ENCODE measurements around the gene STXBP1.

STXBP1 gene

DNA sequence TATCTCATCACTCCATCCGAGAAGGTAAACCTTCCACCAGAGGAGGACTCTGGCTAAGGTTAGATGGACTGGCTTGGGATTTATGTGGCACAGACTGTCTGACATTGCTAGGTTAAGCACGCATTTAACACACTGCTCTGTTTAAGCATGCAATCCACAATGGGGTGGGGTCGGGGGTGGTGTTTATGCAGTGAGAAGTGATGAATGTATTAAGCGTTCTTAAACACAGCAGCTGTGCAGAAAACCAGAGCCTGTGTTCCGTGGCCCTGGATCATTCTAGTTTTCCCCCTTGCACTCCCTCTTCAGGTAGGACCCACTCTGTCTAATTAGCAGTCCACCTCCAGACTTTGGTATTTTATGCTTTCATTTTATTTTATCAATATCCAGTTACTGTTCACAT lies 46.4 kb downstream of the STXBP1 start:
- no peak for DNase-seq (ENCODE audit: low read depth in 2 of 2)

DNA sequence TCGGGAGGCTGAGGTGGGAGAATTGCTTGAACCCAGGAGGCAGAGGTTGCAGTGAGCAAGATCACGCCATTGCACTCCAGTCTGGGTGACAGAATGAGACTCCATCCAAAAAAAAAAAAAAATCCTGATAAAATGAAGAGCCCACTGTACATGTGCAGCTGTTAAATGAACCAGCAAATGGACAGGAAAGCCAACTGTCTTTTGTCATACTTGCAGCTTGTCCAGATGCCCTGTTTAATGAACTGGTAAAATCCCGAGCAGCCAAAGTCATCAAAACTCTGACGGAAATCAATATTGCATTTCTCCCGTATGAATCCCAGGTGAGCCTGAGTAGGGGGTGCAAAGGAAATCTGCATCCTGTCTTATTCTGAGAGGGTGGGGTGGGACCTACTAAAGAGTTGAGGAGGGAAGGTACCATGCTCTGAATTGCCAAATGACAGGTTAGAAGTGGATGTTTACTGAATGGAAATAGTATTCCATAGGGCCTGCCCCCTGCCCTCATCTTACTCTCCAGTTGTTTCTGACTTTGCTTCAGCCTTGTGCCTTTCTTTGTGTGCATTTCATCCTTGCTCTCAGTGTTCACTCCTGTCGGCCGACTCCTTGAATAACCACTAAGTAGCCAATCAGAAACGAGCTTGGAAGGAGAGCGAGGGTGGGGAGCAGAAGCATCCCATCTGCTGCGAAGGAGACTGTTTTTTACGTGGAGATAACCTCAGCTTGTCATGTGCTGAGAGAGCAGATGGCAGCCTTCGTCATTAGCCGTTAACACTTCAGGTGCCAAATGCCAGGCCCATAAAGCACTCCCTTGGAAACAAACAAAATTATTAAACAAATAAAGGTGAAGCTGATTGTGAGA lies 49.0 kb downstream of the STXBP1 start:
- DNase-seq (ENCODE audit: low read depth in 2 of 2) = no peak

DNA sequence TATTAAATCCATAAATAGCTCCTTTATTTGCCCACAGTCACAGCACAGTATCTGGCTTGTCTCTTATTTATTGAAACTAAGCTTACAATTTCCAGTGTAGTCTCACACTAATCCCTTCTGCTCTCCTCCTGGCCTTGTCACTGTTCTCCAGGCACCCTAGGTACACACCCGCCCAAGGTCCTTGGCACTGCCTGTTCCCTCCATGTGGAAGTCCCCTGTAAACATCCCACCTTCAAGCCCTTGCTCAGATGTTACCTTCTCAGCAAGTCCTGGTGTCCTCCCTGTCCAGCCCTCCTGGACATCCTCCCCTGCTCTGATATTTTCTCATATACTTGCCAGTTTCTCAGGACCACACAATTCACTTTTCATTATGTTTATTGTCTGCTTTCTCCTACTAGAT lies 50.5 kb downstream of the STXBP1 start:
- no peak for DNase-seq (ENCODE audit: low read depth in 2 of 2)

DNA sequence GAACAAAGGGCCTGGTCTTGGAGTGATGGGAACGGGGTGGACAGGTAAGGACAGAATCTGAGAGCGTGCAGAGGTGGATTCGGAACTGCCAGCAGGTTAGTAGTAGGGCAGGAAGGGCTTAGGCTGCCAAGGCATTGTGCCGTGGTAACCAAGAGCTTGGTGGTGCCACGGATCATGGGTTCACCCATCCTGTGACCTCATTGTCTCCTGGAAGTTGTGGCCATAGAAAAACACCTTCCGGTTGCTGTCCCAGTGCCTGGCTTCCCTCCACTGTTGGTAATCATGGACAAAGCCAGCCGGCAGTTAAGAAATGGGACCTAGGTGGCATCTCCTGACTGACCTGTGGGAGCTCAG lies 52.2 kb downstream of the STXBP1 start:
- DNase-seq (ENCODE audit: low read depth in 2 of 2) = no peak

DNA sequence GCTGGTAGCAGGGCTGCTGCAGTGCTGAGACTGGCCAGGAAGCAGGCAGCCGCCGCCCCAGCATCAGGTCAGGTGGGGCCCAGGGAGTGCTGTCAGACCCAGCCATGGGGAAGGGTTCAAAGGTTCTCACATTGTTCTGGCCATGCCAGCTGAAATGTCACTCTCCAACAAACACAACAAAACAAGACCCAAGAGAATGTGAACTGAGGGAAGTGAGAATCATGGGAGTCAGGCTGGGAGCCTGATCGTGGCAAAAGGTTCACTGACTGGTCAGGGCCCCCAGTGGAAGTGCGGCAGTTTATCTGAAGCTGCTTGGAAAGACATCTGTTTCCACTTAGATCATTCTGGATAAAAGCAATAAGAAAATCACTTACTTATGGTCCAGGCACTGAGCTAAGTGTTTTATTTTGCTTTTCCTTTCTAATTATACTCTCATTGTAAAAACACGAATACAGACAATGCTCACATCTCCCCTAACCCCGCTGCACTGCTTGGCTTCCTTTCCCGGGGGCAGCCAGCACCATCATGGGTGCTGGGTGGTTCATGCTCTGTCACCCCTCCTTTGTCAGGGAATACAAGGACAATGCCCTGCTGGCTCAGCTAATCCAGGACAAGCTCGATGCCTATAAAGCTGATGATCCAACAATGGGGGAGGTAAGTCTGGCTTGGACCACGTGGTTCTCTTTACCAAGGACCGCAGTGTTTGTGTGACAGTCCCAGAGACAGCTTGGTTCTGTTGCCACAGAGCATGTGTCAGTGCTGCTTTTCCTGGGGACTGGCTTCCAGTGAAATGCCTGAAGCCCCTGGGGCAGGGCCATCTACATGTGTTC lies 52.8 kb downstream of the STXBP1 start:
- DNase-seq (ENCODE audit: low read depth in 2 of 2) = no peak

DNA sequence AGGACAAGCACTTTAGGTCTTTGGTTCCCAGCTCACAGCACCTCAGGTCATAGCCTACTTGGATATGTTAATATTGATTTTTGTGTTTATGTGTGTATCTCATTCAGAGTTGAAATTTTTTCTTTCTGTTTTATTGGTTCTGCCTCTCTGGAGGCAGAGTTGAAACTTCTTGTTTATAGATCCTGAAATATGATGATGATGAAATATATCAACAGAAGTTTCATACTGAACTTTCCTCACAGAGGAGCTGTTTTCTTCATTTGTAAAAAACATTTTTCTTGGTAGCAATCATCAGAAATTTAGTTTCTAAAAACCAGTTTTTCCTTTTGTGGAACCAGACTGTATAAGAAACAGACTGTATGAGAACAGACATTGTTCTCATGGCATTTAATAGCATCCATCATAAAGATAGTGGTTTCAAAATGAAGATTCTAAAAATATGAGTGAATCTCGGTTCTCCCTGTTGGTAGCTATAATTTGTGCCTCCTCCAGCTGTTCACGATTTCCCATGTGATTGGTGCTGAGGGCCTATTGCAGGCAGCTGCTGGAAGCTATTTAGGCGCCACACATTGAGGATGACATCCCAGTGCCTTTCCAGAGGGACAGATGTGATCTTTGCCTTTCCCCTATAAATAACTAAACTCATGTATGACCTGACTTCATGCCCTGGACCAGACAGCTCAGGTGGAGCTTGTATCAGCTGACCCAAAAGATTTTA lies 55.2 kb downstream of the STXBP1 start:
- no peak for DNase-seq (ENCODE audit: low read depth in 2 of 2)

DNA sequence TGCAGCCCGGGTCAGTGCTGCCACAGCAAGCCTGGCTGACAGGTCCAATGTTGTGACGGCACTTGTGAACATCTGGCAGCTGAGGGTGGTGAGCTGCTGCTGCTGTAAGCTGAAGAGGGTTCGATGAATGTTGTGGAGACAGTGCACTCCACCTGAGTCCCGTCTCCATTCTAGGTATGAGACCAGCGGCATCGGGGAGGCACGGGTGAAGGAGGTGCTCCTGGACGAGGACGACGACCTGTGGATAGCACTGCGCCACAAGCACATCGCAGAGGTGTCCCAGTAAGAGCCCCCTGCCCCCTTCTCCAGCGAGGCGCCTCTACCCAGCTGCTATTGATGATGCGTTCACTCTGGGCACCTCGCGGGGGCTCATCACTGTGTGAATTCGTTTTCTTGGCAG lies 55.8 kb downstream of the STXBP1 start:
- DNase-seq (ENCODE audit: low read depth in 2 of 2) = no peak

DNA sequence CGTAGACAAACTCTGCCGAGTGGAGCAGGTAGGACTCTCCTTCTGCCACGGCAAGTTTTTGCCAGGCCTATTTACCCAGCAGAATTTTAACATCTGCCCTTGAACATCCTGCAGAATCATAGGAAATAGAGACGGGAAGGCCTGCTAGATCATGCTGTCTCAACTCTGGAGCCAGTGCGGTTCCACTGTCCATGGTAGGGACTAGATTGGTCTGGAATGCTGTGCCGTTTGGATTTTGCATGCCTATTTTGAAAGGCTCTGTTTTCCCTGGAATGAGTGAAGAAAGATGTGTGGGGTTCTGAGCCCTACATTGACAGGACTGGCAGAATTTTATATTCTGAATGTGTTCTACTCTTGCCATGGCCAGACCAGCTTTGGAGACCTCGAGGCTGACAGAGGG lies 61.2 kb downstream of the STXBP1 start:
- DNase-seq (ENCODE audit: low read depth in 2 of 2) = no peak

DNA sequence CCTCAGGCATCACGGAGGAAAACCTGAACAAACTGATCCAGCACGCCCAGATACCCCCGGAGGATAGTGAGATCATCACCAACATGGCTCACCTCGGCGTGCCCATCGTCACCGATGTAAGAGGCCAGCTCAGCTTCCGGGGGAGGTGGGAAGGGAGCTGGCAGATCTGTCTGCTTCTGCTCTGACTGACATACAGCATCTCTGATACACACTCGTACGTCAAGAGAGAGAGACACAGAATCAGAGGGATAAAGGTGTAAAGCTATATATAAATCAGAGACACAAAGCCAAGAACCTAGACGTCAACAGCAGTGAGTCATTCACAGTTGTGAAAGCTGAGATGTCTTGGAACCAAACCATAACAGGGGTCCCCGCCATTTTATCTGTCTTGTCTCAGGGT lies 64.6 kb downstream of the STXBP1 start:
- no peak for DNase-seq (ENCODE audit: low read depth in 2 of 2)

DNA sequence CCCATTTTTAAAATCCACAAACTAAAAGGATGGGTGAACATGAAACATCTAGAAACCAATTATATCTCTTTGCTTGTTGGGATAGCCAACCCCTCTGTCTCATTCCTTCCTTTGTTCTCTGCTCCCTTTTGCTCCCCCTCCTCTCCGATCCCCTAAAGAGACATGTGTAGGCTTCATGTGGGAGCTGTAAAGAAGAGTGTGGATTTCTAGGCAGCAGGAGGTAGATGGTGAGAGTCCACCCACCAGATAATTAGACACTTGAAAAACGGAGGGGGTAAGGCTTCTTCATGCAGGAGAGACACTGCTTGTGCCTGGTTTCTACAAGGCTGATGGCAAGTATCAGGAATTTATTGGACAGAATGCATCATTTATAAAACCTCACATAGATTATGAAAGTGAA lies 67.4 kb downstream of the STXBP1 start:
- DNase-seq (ENCODE audit: low read depth in 2 of 2) = no peak

DNA sequence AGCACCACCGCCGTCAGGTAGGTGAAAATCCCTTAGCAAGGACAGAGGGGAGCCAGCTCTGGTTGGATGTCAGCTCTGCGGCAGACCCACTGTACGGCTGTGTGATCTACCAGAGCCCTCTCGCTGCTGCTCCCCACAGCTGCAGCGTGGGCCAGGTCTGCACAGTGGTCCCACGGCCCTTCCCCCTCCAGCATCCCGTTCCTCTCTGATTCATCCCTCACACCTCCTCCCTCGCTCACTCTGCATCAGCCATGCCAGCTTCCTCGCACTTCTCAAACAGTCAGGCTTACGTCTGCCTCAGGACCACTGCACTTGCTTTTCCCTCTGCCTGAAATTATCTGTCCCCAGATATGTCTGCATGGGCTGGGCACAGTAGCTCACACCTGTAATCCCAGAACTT lies 68.1 kb downstream of the STXBP1 start:
- DNase-seq (ENCODE audit: low read depth in 2 of 2) = no peak

DNA sequence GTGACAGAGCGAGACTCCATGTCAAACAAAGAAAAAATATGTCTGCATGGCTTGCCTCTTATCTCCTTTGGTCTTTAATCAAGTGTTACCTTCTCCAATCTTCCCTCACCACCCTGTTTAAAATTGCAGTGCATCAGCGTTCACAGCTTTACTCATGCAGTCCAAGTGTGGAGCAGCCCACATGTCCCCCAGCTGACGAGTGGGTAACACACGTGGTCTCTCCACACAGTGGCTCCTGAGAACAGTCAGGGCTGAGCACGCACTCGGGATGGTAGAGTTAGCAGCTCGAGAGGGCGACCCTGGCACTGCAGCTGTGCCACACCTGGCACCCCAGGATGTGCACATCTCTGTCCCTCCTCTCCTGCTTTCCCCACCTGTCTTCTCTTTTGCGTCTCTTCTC lies 68.8 kb downstream of the STXBP1 start:
- no peak for DNase-seq (ENCODE audit: low read depth in 2 of 2)

DNA sequence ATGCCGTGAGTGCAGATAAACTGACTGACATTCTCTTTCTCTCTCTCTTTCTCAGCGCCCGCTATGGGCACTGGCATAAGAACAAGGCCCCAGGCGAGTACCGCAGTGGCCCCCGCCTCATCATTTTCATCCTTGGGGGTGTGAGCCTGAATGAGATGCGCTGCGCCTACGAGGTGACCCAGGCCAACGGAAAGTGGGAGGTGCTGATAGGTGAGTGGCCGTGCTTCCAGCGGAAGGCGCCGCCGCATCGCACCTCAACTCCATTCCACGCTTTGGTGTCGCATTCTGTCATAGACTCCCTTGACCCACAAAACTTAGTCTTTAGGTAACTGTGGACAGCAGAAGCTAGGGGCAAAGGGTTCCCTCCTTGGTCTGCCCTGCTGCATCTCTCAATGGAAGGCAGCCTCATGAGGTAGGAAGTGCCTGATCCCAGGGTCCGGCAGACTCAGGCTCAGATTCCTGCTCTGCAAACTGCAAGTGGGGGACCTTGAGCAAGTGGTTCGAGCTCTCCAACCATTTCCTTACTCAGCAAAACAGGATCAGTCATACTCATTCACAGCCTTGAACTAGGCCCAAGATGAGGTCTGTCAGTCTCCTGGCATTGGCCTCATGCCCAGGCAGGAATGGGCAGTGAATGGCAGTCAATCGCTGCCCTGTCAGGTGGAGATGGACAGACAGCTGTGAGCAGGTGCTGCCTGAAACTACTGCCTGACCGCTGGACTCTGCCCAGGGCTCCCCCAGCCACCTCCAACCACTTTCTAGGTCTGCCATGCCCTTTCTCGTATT lies 70.5 kb downstream of the STXBP1 start:
- no peak for DNase-seq (ENCODE audit: low read depth in 2 of 2)

DNA sequence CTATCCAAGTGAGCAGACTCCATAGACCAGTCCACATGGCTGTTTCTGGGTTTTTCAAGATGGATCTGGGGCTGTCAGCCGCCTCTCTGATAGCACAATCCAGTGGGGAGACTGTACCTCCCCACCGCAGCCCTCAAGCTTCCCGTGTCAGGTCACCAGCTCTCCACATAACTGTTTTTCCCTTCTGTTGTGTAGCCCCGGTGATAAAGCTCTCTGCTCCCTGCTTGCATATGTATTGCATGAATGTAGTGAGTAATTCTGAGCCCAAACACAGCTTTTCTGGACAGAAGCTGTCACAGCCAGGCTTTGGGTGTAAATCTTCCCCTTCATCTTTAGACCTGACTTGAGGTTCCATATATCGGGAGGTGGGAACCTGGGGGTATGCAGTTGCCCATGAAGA lies 71.6 kb downstream of the STXBP1 start:
- no peak for DNase-seq (ENCODE audit: low read depth in 2 of 2)

DNA sequence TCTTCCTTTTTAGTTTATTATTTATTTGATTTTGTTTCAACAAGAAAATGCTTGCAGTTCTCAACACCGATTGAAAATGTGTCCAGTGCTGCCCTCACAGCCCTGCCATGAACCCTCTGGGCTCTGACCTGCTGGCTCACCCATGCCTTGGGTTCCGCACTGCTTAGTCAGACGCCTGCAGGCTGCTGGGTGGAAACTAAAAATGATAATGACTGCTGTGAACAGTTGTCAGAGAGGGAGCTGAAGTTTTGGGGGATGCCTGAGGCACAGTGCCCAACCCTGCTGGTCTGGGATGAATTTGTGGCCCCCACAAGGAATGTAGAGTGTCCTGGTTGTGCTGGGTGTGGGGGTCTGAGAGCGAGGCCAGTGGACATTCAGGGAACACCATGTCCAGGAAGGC lies 72.5 kb downstream of the STXBP1 start:
- DNase-seq (ENCODE audit: low read depth in 2 of 2) = no peak

DNA sequence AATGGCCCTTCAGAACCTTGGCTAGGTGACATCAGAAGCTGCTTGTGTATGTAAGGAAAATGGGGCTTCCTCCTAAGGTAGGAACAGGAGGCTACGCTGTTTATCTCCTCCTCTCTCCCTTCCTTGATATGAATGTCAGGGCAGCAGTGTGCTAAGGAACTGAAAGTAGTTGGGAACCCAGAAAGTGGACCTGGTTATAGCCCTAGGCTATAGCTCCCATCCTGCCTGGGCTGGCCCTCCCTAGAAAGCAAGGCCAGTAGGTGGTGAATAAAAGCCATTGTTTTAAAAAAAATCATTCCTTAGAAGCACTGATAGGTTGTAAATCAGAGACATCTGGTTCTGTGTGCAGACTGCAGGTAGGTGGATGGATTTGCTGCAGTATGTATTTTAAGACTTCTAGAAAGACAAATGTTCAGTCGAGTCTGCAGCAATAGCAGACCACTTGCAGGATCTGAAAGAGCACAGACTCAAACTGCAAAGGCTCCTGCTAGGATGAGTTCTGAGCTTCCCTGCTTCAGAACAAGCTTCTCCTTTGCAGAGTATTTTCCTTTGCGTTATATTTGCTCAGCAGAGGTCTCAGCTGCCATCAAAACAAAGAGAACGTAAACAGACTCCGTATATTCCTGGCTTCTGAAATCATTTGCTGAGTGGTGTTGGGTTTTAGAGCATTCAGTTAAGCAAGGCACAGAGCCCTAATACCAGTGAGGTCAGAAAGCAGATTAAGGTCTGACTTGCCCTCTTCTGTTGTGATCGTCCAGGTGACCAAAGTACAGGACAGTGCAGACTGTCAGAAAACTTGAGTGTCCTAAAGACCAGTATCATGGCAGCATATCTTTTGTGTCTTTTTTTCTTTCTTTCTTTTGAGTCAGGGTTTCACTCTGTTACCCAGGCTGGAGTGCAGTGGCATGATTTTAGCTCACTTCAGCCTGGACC lies 74.7 kb downstream of the STXBP1 start:
- no peak for DNase-seq (ENCODE audit: low read depth in 2 of 2)

DNA sequence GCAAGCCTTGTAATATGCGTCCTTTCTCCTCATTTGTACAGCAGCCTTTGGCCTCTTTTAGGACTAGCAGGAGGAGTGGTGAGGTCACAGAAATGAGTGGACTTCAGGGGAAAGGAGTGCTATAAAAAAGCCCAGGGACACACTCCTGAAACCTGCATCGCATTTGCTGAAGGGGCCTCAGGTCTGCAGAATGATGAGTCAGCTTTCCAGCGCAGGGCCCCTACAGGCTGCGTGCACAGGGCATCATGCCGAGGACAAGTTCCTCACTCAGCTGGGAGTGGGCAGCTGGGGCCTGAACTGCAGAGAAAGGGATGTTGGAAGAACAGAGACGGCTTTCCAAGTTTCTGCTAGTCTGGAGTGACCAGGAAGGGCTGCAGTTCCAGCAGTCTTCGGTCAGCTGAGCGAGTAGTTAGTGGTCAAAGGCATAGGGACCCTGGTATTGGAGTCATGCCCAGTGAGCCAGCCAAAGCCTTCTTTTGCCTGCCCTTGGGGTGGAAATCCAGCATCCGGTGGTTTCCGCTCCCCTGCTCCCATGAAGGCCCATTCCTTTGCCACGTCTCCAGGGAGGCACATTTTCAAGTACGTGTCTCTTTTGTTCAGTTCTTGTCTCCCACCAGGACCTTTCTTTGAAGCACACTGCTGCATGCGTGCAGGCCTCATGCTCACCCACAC lies 77.4 kb downstream of the STXBP1 start:
- DNase-seq (ENCODE audit: low read depth in 2 of 2) = no peak

DNA sequence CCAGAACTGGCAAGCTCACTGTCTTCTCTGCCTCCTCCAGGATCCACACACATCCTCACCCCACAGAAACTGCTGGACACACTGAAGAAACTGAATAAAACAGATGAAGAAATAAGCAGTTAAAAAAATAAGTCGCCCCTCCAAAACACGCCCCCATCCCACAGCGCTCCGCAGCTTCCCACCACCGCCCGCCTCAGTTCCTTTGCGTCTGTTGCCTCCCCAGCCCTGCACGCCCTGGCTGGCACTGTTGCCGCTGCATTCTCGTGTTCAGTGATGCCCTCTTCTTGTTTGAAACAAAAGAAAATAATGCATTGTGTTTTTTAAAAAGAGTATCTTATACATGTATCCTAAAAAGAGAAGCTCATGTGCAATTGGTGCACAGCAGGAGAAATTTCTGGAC lies 78.7 kb downstream of the STXBP1 start:
- DNase-seq (ENCODE audit: low read depth in 2 of 2) = no peak

DNA sequence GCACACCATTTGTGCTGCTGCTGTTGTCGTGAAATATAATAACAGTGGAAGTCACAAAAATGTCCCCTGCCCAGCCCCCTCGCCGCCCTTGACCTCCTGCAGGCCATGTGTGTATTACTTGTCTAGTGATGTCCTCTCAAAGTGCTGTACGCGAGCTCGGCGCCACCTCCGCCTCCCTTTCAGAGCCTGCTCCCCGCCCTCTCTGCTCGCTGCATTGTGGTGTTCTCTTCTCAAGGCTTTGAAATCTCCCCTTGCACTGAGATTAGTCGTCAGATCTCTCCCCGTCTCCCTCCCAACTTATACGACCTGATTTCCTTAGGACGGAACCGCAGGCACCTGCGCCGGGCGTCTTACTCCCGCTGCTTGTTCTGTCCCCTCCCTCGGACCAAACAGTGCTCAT lies 80.0 kb downstream of the STXBP1 start:
- no peak for DNase-seq (ENCODE audit: low read depth in 2 of 2)

DNA sequence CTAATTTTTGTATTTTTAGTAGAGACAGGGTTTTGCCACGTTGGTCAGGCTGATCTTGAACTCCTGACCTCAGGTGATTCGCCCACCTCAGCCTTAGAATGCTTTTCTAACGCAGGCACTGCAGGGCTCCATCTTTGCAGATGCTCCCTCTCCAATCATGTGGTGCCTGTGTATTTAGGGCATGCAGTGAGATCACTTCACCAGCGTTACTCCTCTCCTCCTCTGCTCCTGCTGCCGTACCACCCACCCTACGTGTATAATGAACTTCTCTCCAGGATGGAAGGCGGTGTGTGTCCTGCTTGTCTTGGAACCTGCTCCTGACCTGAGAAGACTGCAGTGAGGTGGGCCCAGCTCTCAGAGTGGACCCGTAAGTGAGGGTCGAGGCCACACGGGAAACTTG lies 81.1 kb downstream of the STXBP1 start:
- DNase-seq (ENCODE audit: low read depth in 2 of 2) = no peak

All from stimulated activated CD4-positive, alpha-beta T cell treated with anti-CD3 and anti-CD28 coated beads, Interleukin-1b, Interleukin-23, amount 100 ng/mL, for 4 hours (primary cell).